Stimulated activated naive B cell treated with anti-CD40 and anti-IgM and Interleukin-4, amounts not matched to agents 10 μg/mL and 1 μg/mL and 100 μg/mL, for 72 hours (primary cell): Measurements from ENCODE around the gene XXYLT1.

Experiments used
- ATAC-seq, 2 donors: fragments of 150-1000 bp; cut with Tn5 transposase; replicated peaks; 2 replicates each; pipeline ENCODE4 v1.10.0; 2021; ENCODE audit warnings: moderate library complexity in 1 of 2
- DNase-seq: peaks from one replicate; pipeline ENCODE4 v3.0.0; 2021
- H3K27ac Mint-ChIP-seq: one replicate; pipeline ENCODE4 v1.8.0; 2022; ENCODE audit warnings: mild to moderate bottlenecking, mixed read lengths
- H3K27me3 Mint-ChIP-seq, 2 donors: one replicate each; pipeline ENCODE4 v1.8.0; 2022; ENCODE audit warnings: mixed read lengths in 2 of 2
- H3K36me3 Mint-ChIP-seq, 2 donors: one replicate each; pipeline ENCODE4 v1.8.0; 2022; ENCODE audit warnings: mixed read lengths in 2 of 2, mild to moderate bottlenecking in 1 of 2
- H3K4me1 Mint-ChIP-seq, 2 donors: one replicate each; pipeline ENCODE4 v1.8.0; 2022; ENCODE audit warnings: mixed read lengths in 2 of 2, mild to moderate bottlenecking in 1 of 2
- H3K4me3 Mint-ChIP-seq, 2 donors: one replicate each; pipeline ENCODE4 v1.8.0; 2022; ENCODE audit warnings: mild to moderate bottlenecking in 2 of 2, mixed read lengths in 2 of 2, moderate library complexity in 1 of 2
- H3K9me3 Mint-ChIP-seq, 2 donors: one replicate each; pipeline ENCODE4 v1.8.0; 2022; ENCODE audit warnings: mixed read lengths in 2 of 2, mild to moderate bottlenecking in 1 of 2

The XXYLT1 gene

GRCh38 chr3:195080125-195080524 lies 190.8 kb downstream of the XXYLT1 start:
- peaks cover 0 to 5% of the 10 kb centered on the region in 2 donors for H3K27me3 Mint-ChIP-seq
- H3K4me1 Mint-ChIP-seq, result peaks cover 25 to 28% of the 10 kb centered on the region in 2 donors
- H3K36me3 Mint-ChIP-seq, result peaks cover 0 to 3% of the 10 kb centered on the region in 2 donors
- ATAC-seq (peak; percentile 69 to 72), DNase-seq (no peak)
- H3K9me3 Mint-ChIP-seq, result no peaks in the 10 kb centered on the region
- peak overlapping the region; percentile 81 for H3K27ac Mint-ChIP-seq
- peak overlapping the region in 1 of 2 donors; percentile 34 for H3K4me3 Mint-ChIP-seq

- ATAC-seq (peak; percentile 35 to 37), DNase-seq (no peak)
- Mint-ChIP-seq H3K27me3 (peaks cover 0 to 5% of the 10 kb centered on the region in 2 donors), H3K36me3 (peaks cover 0 to 3% of the 10 kb centered on the region in 2 donors), H3K9me3 (no peaks in the 10 kb centered on the region), H3K4me1 (peaks cover 25 to 28% of the 10 kb centered on the region in 2 donors), H3K4me3 (peak overlapping the region; percentile 0 to 34), H3K27ac (peak overlapping the region; percentile 81)
Observed at GRCh38 chr3:195079636-195080035, 191.3 kb downstream of the XXYLT1 start.

GRCh38 chr3:195078891-195079440 lies 192.0 kb downstream of the XXYLT1 start:
- DNase-seq, result no peak
- Mint-ChIP-seq H3K9me3 (no peaks in the 10 kb centered on the region), H3K27me3 (peaks cover 0 to 5% of the 10 kb centered on the region in 2 donors), H3K4me3 (no peak overlapping the region), H3K36me3 (peaks cover 0 to 3% of the 10 kb centered on the region in 2 donors), H3K4me1 (peaks cover 25 to 28% of the 10 kb centered on the region in 2 donors), H3K27ac (no peak overlapping the region)
- ATAC-seq, result no peak

- DNase-seq, result no peak
- Mint-ChIP-seq H3K4me1 (peaks cover 25 to 28% of the 10 kb centered on the region in 2 donors), H3K36me3 (peaks cover 0 to 3% of the 10 kb centered on the region in 2 donors), H3K9me3 (no peaks in the 10 kb centered on the region), H3K27me3 (peaks cover 0 to 5% of the 10 kb centered on the region in 2 donors), H3K4me3 (no peak overlapping the region), H3K27ac (no peak overlapping the region)
- no peak for ATAC-seq
Observed at GRCh38 chr3:195077611-195078540, 193.1 kb downstream of the XXYLT1 start.

- DNase-seq (no peak), ATAC-seq (no peak)
- Mint-ChIP-seq H3K4me3 (no peak overlapping the region), H3K27me3 (peaks cover 0 to 5% of the 10 kb centered on the region in 2 donors), H3K4me1 (peaks cover 25 to 28% of the 10 kb centered on the region in 2 donors), H3K36me3 (peaks cover 0 to 7% of the 10 kb centered on the region in 2 donors), H3K27ac (no peak overlapping the region), H3K9me3 (no peaks in the 10 kb centered on the region)
Observed at GRCh38 chr3:195076981-195077610, 193.9 kb downstream of the XXYLT1 start.

- peak in 1 of 2 donors; percentile 15 for ATAC-seq
- Mint-ChIP-seq H3K27me3 (peaks cover 0 to 5% of the 10 kb centered on the region in 2 donors), H3K4me1 (peaks cover 25 to 26% of the 10 kb centered on the region in 2 donors), H3K36me3 (peaks cover 0 to 4% of the 10 kb centered on the region in 2 donors), H3K27ac (no peak overlapping the region), H3K4me3 (no peak overlapping the region), H3K9me3 (no peaks in the 10 kb centered on the region)
- no peak for DNase-seq
Observed at GRCh38 chr3:195075941-195076875, 194.8 kb downstream of the XXYLT1 start.

- peaks cover 0 to 4% of the 10 kb centered on the region in 2 donors for H3K36me3 Mint-ChIP-seq
- no peak overlapping the region for H3K27ac Mint-ChIP-seq
- no peak for DNase-seq
- no peaks in the 10 kb centered on the region for H3K9me3 Mint-ChIP-seq
- no peak for ATAC-seq
- peaks cover 0 to 5% of the 10 kb centered on the region in 2 donors for H3K27me3 Mint-ChIP-seq
- H3K4me1 Mint-ChIP-seq, result peaks cover 17 to 21% of the 10 kb centered on the region in 2 donors
- H3K4me3 Mint-ChIP-seq, result no peak overlapping the region
Observed at GRCh38 chr3:195075199-195075940, 195.6 kb downstream of the XXYLT1 start.

GRCh38 chr3:195073866-195074860 lies 196.8 kb downstream of the XXYLT1 start:
- Mint-ChIP-seq H3K36me3 (peaks cover 4 to 9% of the 10 kb centered on the region in 2 donors), H3K4me1 (peaks cover 6 to 12% of the 10 kb centered on the region in 2 donors), H3K9me3 (no peaks in the 10 kb centered on the region), H3K27me3 (no peaks in the 10 kb centered on the region), H3K4me3 (no peak overlapping the region), H3K27ac (no peak overlapping the region)
- no peak for ATAC-seq
- DNase-seq, result no peak

- no peaks in the 10 kb centered on the region for H3K9me3 Mint-ChIP-seq
- H3K27ac Mint-ChIP-seq, result no peak overlapping the region
- no peaks in the 10 kb centered on the region for H3K27me3 Mint-ChIP-seq
- peaks cover 6 to 10% of the 10 kb centered on the region in 2 donors for H3K4me1 Mint-ChIP-seq
- peaks cover 11 to 18% of the 10 kb centered on the region in 2 donors for H3K36me3 Mint-ChIP-seq
- DNase-seq (no peak), ATAC-seq (no peak)
- H3K4me3 Mint-ChIP-seq, result no peak overlapping the region
Observed at GRCh38 chr3:195072916-195073564, 197.9 kb downstream of the XXYLT1 start.

GRCh38 chr3:195071916-195072820 lies 198.8 kb downstream of the XXYLT1 start:
- DNase-seq (no peak), ATAC-seq (no peak)
- Mint-ChIP-seq H3K27me3 (no peaks in the 10 kb centered on the region), H3K4me3 (no peak overlapping the region), H3K9me3 (no peaks in the 10 kb centered on the region), H3K27ac (no peak overlapping the region), H3K36me3 (peaks cover 11 to 20% of the 10 kb centered on the region in 2 donors), H3K4me1 (peaks cover 6 to 10% of the 10 kb centered on the region in 2 donors)
